ENCODE data around the gene ZNF575.

ZNF575 gene

GRCh38 chr19:43532962-43533545 lies at the start of gene ZNF575:
ZNF575 (plus strand) TSS chr19:43533188; CDS start chr19:43534423, 1,235 bp downstream.
- peak; percentile 71 for DNase-seq (ENCODE audit: low read depth)

- DNase-seq (ENCODE audit: low read depth), result no peak
Measured at GRCh38 chr19:43483281-43483680, 49.7 kb upstream of the ZNF575 start.

- no peak for DNase-seq (ENCODE audit: low read depth)
Measured at GRCh38 chr19:43485951-43486350, 47.0 kb upstream of the ZNF575 start.

GRCh38 chr19:43486412-43486811 lies 46.6 kb upstream of the ZNF575 start:
- no peak for DNase-seq (ENCODE audit: low read depth)

- no peak for DNase-seq (ENCODE audit: low read depth)
Measured at GRCh38 chr19:43488179-43488578, 44.8 kb upstream of the ZNF575 start.

GRCh38 chr19:43489310-43489709 lies 43.7 kb upstream of the ZNF575 start:
- DNase-seq (ENCODE audit: low read depth), result no peak

GRCh38 chr19:43489979-43490599 lies 42.9 kb upstream of the ZNF575 start:
- no peak for DNase-seq (ENCODE audit: low read depth)

GRCh38 chr19:43490759-43491158 lies 42.2 kb upstream of the ZNF575 start:
- DNase-seq (ENCODE audit: low read depth), result no peak

- DNase-seq (ENCODE audit: low read depth), result no peak
Measured at GRCh38 chr19:43495082-43495481, 37.9 kb upstream of the ZNF575 start.

GRCh38 chr19:43496960-43497359 lies 36.0 kb upstream of the ZNF575 start:
- DNase-seq (ENCODE audit: low read depth), result no peak

GRCh38 chr19:43498233-43498842 lies 34.6 kb upstream of the ZNF575 start:
- DNase-seq (ENCODE audit: low read depth), result no peak

GRCh38 chr19:43499042-43499441 lies 33.9 kb upstream of the ZNF575 start:
- no peak for DNase-seq (ENCODE audit: low read depth)

- no peak for DNase-seq (ENCODE audit: low read depth)
Measured at GRCh38 chr19:43501661-43502418, 31.1 kb upstream of the ZNF575 start.

GRCh38 chr19:43502419-43502976 lies 30.5 kb upstream of the ZNF575 start:
- DNase-seq (ENCODE audit: low read depth), result no peak

- peak; percentile 97 for DNase-seq (ENCODE audit: low read depth)
Measured at GRCh38 chr19:43503501-43504425, 29.2 kb upstream of the ZNF575 start.

GRCh38 chr19:43504426-43505185 lies 28.4 kb upstream of the ZNF575 start, which contains the start of gene PHLDB3:
PHLDB3 (minus strand) TSS chr19:43504746; CDS start chr19:43504118, 628 bp downstream.
- DNase-seq (ENCODE audit: low read depth), result no peak

GRCh38 chr19:43505186-43505456 lies 27.9 kb upstream of the ZNF575 start:
- no peak for DNase-seq (ENCODE audit: low read depth)

GRCh38 chr19:43505941-43506340 lies 27.0 kb upstream of the ZNF575 start:
- no peak for DNase-seq (ENCODE audit: low read depth)

GRCh38 chr19:43506629-43507028 lies 26.4 kb upstream of the ZNF575 start:
- no peak for DNase-seq (ENCODE audit: low read depth)

- DNase-seq (ENCODE audit: low read depth), result no peak
Measured at GRCh38 chr19:43507880-43508279, 25.1 kb upstream of the ZNF575 start.

- DNase-seq (ENCODE audit: low read depth), result no peak
Measured at GRCh38 chr19:43510713-43511112, 22.3 kb upstream of the ZNF575 start.

Data from stimulated activated CD8-positive, alpha-beta memory T cell treated with anti-CD3 and anti-CD28 coated beads, Interleukin-12 subunit alpha, Interleukin-12 subunit beta, amount 100 ng/mL, for 1 hour (primary cell).